Gastroesophageal sphincter (tissue), 4 donors: ENCODE results near the gene ERN2. TPM values are rescaled to one million over a fixed set of nuclear protein-coding genes. Genes with fewer than 3 reads are reported as not detected.
A peak's percentile ranks its signal among the peaks of the same experiment; 100 is the strongest.

Experiments used
- ATAC-seq: fragments of 150-250 bp; one replicate; pipeline ENCODE4 v1.9.1; 2016; ENCODE audit warnings: mild to moderate bottlenecking, moderate library complexity
- H3K27ac ChIP-seq, 4 donors: fragments of 200-600 bp; sonication (generic) in 3 of 4; 1 replicate in 3 of 4; 2 replicates in 1 of 4; pipeline ENCODE4 v1.5.1; 2016 to 2019
- H3K27me3 ChIP-seq: fragments of 200-600 bp; sonication (generic); one replicate; pipeline ENCODE4 v1.5.1; 2019
- H3K36me3 ChIP-seq, 2 donors: fragments of 200-600 bp; sonication (generic); one replicate each; pipeline ENCODE4 v1.5.1; 2019; ENCODE audit warnings: control low read depth in 1 of 2
- H3K4me1 ChIP-seq, 3 donors: fragments of 200-600 bp; sonication (generic); 1 replicate in 2 of 3; 2 replicates in 1 of 3; pipeline ENCODE4 v1.5.1; 2016 to 2019; ENCODE audit warnings: control low read depth in 2 of 3
- H3K4me3 ChIP-seq, 2 donors: fragments of 200-600 bp; sonication (generic); one replicate each; pipeline ENCODE4 v1.5.1; 2019; ENCODE audit warnings: mild to moderate bottlenecking in 1 of 2, moderate library complexity in 1 of 2
- H3K9me3 ChIP-seq, 3 donors: fragments of 200-600 bp; sonication (generic); one replicate each; pipeline ENCODE4 v1.5.1; 2017 to 2019; ENCODE audit warnings: control low read depth in 2 of 3
- CTCF ChIP-seq, 4 experiments: fragments of 200-600 bp in 2 of 4; fragments of 450-650 bp in 2 of 4; sonication (generic) in 1 of 4; IDR thresholded peaks; one replicate each; pipeline ENCODE4 v1.5.1; 2017 to 2019; ENCODE audit warnings: antibody characterized with exemption in 4 of 4, mild to moderate bottlenecking in 2 of 4, moderate library complexity in 2 of 4
- EP300 ChIP-seq: sonication (generic); formaldehyde crosslinking; IDR thresholded peaks from one replicate; pipeline ENCODE4 v1.6.1; 2017; ENCODE audit warnings: antibody characterized with exemption, mild to moderate bottlenecking
- POLR2A ChIP-seq, 2 donors: fragments of 450-650 bp; IDR thresholded peaks; one replicate each; pipeline ENCODE4 v1.6.1; 2017; ENCODE audit warnings: antibody characterized with exemption in 2 of 2, mild to moderate bottlenecking in 2 of 2, moderate library complexity in 1 of 2
- POLR2AphosphoS5 ChIP-seq: sonication (generic); formaldehyde crosslinking; IDR thresholded peaks from one replicate; pipeline ENCODE4 v1.6.1; 2017; ENCODE audit warnings: antibody characterized with exemption
- WGBS, 2 donors: methylation state at CpG; one replicate each; pipeline ENCODE4 v1.1.5; 2018; ENCODE audit warnings: low coverage in 1 of 2; 5-methylcytosine and 5-hydroxymethylcytosine counted together
- total RNA-seq, 4 donors: library from RNA; depleted of rRNA; stranded (reverse); fragments of >200 nt; gene quantifications; one replicate each; pipeline ENCODE4 v1.1.0, GENCODE V29; 2016

Gene ERN2
- total RNA-seq, 4 donors from 2014 or later, result 2.3 TPM; not detected in 3

GRCh38 chr16:23640931-23641765 lies 71.9 kb downstream of the ERN2 start, which contains the start of the genes DCTN5 and PALB2:
TSS of gene DCTN5 (plus strand) at chr16:23641466. CDS start at chr16:23641543, 77 bp downstream.
TSS of gene PALB2 (minus strand) at chr16:23641310. CDS start at chr16:23641157, 153 bp downstream.
- 0% methylated on average over 6 to 12 of the region's 64 CpGs for WGBS, 2 donors
- Histone ChIP-seq H3K27ac (peak within 1 kb of the TSS; percentile 43 to 86 (median 83)), H3K27me3 (no peaks in the 10 kb centered on the region), H3K4me3 (peak within 1 kb of the TSS; percentile 55 to 95), H3K9me3 (no peaks in the 10 kb centered on the region), H3K36me3 (peaks cover 0 to 53% of the 10 kb centered on the region in 2 donors), H3K4me1 (peaks cover 0 to 49% (median 15%) of the 10 kb centered on the region in 3 donors)
- TF ChIP-seq POLR2A (IDR thresholded peaks at IDR 0.05), result peak; percentile 44 to 58
- TF ChIP-seq POLR2AphosphoS5, result no peak
- peak in 1 of 4 experiments; percentile 24 for TF ChIP-seq CTCF (IDR thresholded peaks at IDR 0.05)
- ATAC-seq, result peak; percentile 100

- Histone ChIP-seq H3K9me3 (no peaks in the 10 kb centered on the region), H3K4me1 (peaks cover 0 to 46% (median 15%) of the 10 kb centered on the region in 3 donors), H3K4me3 (peak overlapping the region; percentile 55 to 95), H3K27me3 (no peaks in the 10 kb centered on the region), H3K27ac (peak overlapping the region; percentile 16 to 86 (median 83)), H3K36me3 (peaks cover 0 to 53% of the 10 kb centered on the region in 2 donors)
- ATAC-seq, result no peak
- TF ChIP-seq EP300 (no peak), CTCF (IDR thresholded peaks at IDR 0.05) (no peak), POLR2A (IDR thresholded peaks at IDR 0.05) (no peak), POLR2AphosphoS5 (no peak)
- 0 to 2% methylated on average over 7 of the region's 8 CpGs for WGBS, 2 donors
Observed at GRCh38 chr16:23640615-23640930, 72.4 kb downstream of the ERN2 start.

Other genes with a start within 250 kb of the ERN2 start
- gene GGA2, start 202.7 kb downstream of the ERN2 start, total RNA-seq, result 10 to 100 TPM; 36.5 to 50.5 (median 41.5) TPM
- 10 to 100 TPM in 3 of 4 donors, 1 to 10 TPM in 1; 9.5 to 28.5 (median 18.8) TPM for gene EARS2, start 155.9 kb downstream of the ERN2 start, total RNA-seq
- 10 to 100 TPM; 54.5 to 81.3 (median 66.2) TPM for gene UBFD1, start 155.5 kb downstream of the ERN2 start, total RNA-seq
- gene NDUFAB1, start 116.9 kb downstream of the ERN2 start, total RNA-seq, result 100 to 1,000 TPM in 2 of 4 donors, 10 to 100 TPM in 2; 75.2 to 106 (median 92.4) TPM
- gene PALB2, start 71.9 kb downstream of the ERN2 start, total RNA-seq, result 10 to 100 TPM in 2 of 4 donors, 1 to 10 TPM in 2; 8.5 to 11.1 (median 9.7) TPM
- gene DCTN5, start 71.8 kb downstream of the ERN2 start, total RNA-seq, result 10 to 100 TPM; 39.4 to 76.1 (median 57.6) TPM
- gene PLK1, start 34.3 kb downstream of the ERN2 start, total RNA-seq, result 1 to 10 TPM in 3 of 4 donors, under 1 TPM in 1; 0.94 to 3.3 (median 1.3) TPM
- not detected for gene CHP2, start 41.8 kb upstream of the ERN2 start, total RNA-seq
- gene PRKCB, start 122.8 kb upstream of the ERN2 start, total RNA-seq, result 10 to 100 TPM; 10.7 to 23.9 (median 18.2) TPM